BLaER1 treated with 17β-estradiol and CSF1 and Interleukin-3, amounts not matched to agents 10 nM and 100 nM (cell line): ENCODE results near the gene AQP2.

Source experiments
- H3K27ac ChIP-seq, 11 experiments: shearing (Covaris generic); formaldehyde crosslinking; 2 replicates each; pipeline ENCODE4 v1.8.1; 2022
- H3K27me3 ChIP-seq, 11 experiments: shearing (Covaris generic); formaldehyde crosslinking; 2 replicates each; pipeline ENCODE4 v1.8.1; 2022
- H3K36me3 ChIP-seq, 11 experiments: shearing (Covaris generic); formaldehyde crosslinking; 2 replicates each; pipeline ENCODE4 v1.8.1; 2022
- H3K4me1 ChIP-seq, 10 experiments: shearing (Covaris generic); formaldehyde crosslinking; 2 replicates each; pipeline ENCODE4 v1.8.1; 2022
- H3K4me2 ChIP-seq, 11 experiments: shearing (Covaris generic); formaldehyde crosslinking; 2 replicates each; pipeline ENCODE4 v1.8.1; 2022
- H3K4me3 ChIP-seq, 10 experiments: shearing (Covaris generic); formaldehyde crosslinking; 2 replicates each; pipeline ENCODE4 v1.8.1; 2022
- H3K9ac ChIP-seq, 11 experiments: shearing (Covaris generic); formaldehyde crosslinking; 2 replicates each; pipeline ENCODE4 v1.8.1; 2022
- H3K9me3 ChIP-seq, 11 experiments: shearing (Covaris generic); formaldehyde crosslinking; replicated peaks in 1 of 11; 2 replicates each; pipeline ENCODE4 v1.8.1; 2022
- H4K20me1 ChIP-seq, 11 experiments: shearing (Covaris generic); formaldehyde crosslinking; 2 replicates each; pipeline ENCODE4 v1.8.1; 2022
- Cebpa-rat ChIP-seq, 11 experiments: shearing (Covaris generic); IDR thresholded peaks; 2 replicates each; pipeline ENCODE4 v1.8.1; 2022

Gene AQP2

GRCh38 chr12:49933796-49934195, 16.7 kb upstream of the AQP2 start:
- no peak overlapping the region for H3K27ac ChIP-seq
- H3K27me3 ChIP-seq, result no peaks in the 10 kb centered on the region
- no peak overlapping the region for H3K9ac ChIP-seq
- no peaks in the 10 kb centered on the region for H4K20me1 ChIP-seq
- H3K36me3 ChIP-seq, result no peaks in the 10 kb centered on the region
- no peak overlapping the region for H3K4me3 ChIP-seq
- no peak overlapping the region for H3K4me2 ChIP-seq
- no peak for TF ChIP-seq Cebpa-rat (IDR thresholded peaks at IDR 0.05)
- no peaks in the 10 kb centered on the region for H3K9me3 ChIP-seq
- H3K4me1 ChIP-seq, result peaks cover 0 to 13% (median 0%) of the 10 kb centered on the region in 10 experiments; a peak in 3 of 20 replicates

GRCh38 chr12:49934505-49934904, 16.0 kb upstream of the AQP2 start:
- H3K27me3 ChIP-seq, result no peaks in the 10 kb centered on the region
- no peak for TF ChIP-seq Cebpa-rat (IDR thresholded peaks at IDR 0.05)
- no peaks in the 10 kb centered on the region for H4K20me1 ChIP-seq
- H3K4me2 ChIP-seq, result peak overlapping the region in 1 of 11 experiments; percentile 18; a peak in 1 of 22 replicates
- H3K4me3 ChIP-seq, result no peak overlapping the region
- no peak overlapping the region for H3K9ac ChIP-seq
- H3K27ac ChIP-seq, result no peak overlapping the region
- H3K36me3 ChIP-seq, result no peaks in the 10 kb centered on the region
- H3K4me1 ChIP-seq, result peaks cover 0 to 13% (median 0%) of the 10 kb centered on the region in 10 experiments; a peak in 3 of 20 replicates
- H3K9me3 ChIP-seq, result no peaks in the 10 kb centered on the region

GRCh38 chr12:49936925-49937324, 13.6 kb upstream of the AQP2 start:
- H4K20me1 ChIP-seq, result no peaks in the 10 kb centered on the region; a peak in 1 of 22 replicates
- no peaks in the 10 kb centered on the region for H3K27me3 ChIP-seq
- no peak overlapping the region for H3K4me2 ChIP-seq
- H3K9me3 ChIP-seq, result no peaks in the 10 kb centered on the region
- H3K4me1 ChIP-seq, result peaks cover 3 to 10% (median 4%) of the 10 kb centered on the region in 10 experiments
- TF ChIP-seq Cebpa-rat (IDR thresholded peaks at IDR 0.05), result peak in 2 of 11 experiments; percentile 11 to 14; a peak in 1 of 22 replicates
- no peak overlapping the region for H3K9ac ChIP-seq
- no peaks in the 10 kb centered on the region for H3K36me3 ChIP-seq
- H3K4me3 ChIP-seq, result no peak overlapping the region
- H3K27ac ChIP-seq, result no peak overlapping the region

GRCh38 chr12:49937639-49938300, 12.8 kb upstream of the AQP2 start:
- no peak for TF ChIP-seq Cebpa-rat (IDR thresholded peaks at IDR 0.05)
- no peaks in the 10 kb centered on the region; a peak in 1 of 22 replicates for H4K20me1 ChIP-seq
- H3K9me3 ChIP-seq, result no peaks in the 10 kb centered on the region
- no peak overlapping the region for H3K9ac ChIP-seq
- H3K27me3 ChIP-seq, result no peaks in the 10 kb centered on the region
- no peaks in the 10 kb centered on the region for H3K36me3 ChIP-seq
- no peak overlapping the region for H3K4me3 ChIP-seq
- peaks cover 11 to 18% (median 12%) of the 10 kb centered on the region in 10 experiments for H3K4me1 ChIP-seq
- no peak overlapping the region for H3K4me2 ChIP-seq
- H3K27ac ChIP-seq, result no peak overlapping the region

GRCh38 chr12:49939307-49939706, 11.2 kb upstream of the AQP2 start:
- Histone ChIP-seq H3K4me1 (peaks cover 18 to 34% (median 27%) of the 10 kb centered on the region in 10 experiments), H3K36me3 (no peaks in the 10 kb centered on the region), H3K9me3 (no peaks in the 10 kb centered on the region), H4K20me1 (no peaks in the 10 kb centered on the region; a peak in 1 of 22 replicates), H3K27ac (no peak overlapping the region), H3K4me3 (no peak overlapping the region), H3K27me3 (no peaks in the 10 kb centered on the region; a peak in 1 of 22 replicates), H3K9ac (no peak overlapping the region), H3K4me2 (no peak overlapping the region)
- no peak for TF ChIP-seq Cebpa-rat (IDR thresholded peaks at IDR 0.05)

GRCh38 chr12:49939707-49940106, 10.8 kb upstream of the AQP2 start:
- peaks cover 0 to 3% (median 0%) of the 10 kb centered on the region in 11 experiments; a peak in 2 of 22 replicates for H3K27me3 ChIP-seq
- H3K27ac ChIP-seq, result no peak overlapping the region
- no peaks in the 10 kb centered on the region for H3K36me3 ChIP-seq
- H3K9ac ChIP-seq, result no peak overlapping the region
- no peaks in the 10 kb centered on the region; a peak in 1 of 22 replicates for H4K20me1 ChIP-seq
- no peak for TF ChIP-seq Cebpa-rat (IDR thresholded peaks at IDR 0.05)
- no peak overlapping the region for H3K4me2 ChIP-seq
- no peaks in the 10 kb centered on the region for H3K9me3 ChIP-seq
- H3K4me3 ChIP-seq, result no peak overlapping the region
- H3K4me1 ChIP-seq, result peaks cover 18 to 34% (median 29%) of the 10 kb centered on the region in 10 experiments

GRCh38 chr12:49941556-49942511, 8.7 kb upstream of the AQP2 start:
- Histone ChIP-seq H3K27me3 (peaks cover 0 to 5% (median 0%) of the 10 kb centered on the region in 11 experiments; a peak in 3 of 22 replicates), H3K9me3 (no peaks in the 10 kb centered on the region), H4K20me1 (no peaks in the 10 kb centered on the region; a peak in 1 of 22 replicates), H3K27ac (no peak overlapping the region), H3K4me1 (peaks cover 23 to 43% (median 36%) of the 10 kb centered on the region in 10 experiments), H3K4me2 (peak overlapping the region; percentile 36 to 83 (median 64)), H3K9ac (0 out of 22 replicates have a peak overlapping the region, but pooled peaks of 1 of the 11 experiments have one; percentile 2), H3K4me3 (no peak overlapping the region), H3K36me3 (no peaks in the 10 kb centered on the region)
- TF ChIP-seq Cebpa-rat (IDR thresholded peaks at IDR 0.05), result no peak

- Histone ChIP-seq H3K9ac (0 out of 22 replicates have a peak overlapping the region, but pooled peaks of 1 of the 11 experiments have one; percentile 2), H3K9me3 (no peaks in the 10 kb centered on the region), H3K36me3 (no peaks in the 10 kb centered on the region), H3K4me1 (peaks cover 23 to 43% (median 36%) of the 10 kb centered on the region in 10 experiments), H3K4me2 (peak overlapping the region; percentile 36 to 83 (median 64); a peak in 21 of 22 replicates), H3K27me3 (peaks cover 0 to 5% (median 0%) of the 10 kb centered on the region in 11 experiments; a peak in 3 of 22 replicates), H4K20me1 (no peaks in the 10 kb centered on the region; a peak in 2 of 22 replicates), H3K27ac (no peak overlapping the region), H3K4me3 (no peak overlapping the region)
- TF ChIP-seq Cebpa-rat (IDR thresholded peaks at IDR 0.05), result no peak
Measured at GRCh38 chr12:49942512-49942893, 8.0 kb upstream of the AQP2 start.
